HG02623 (cell line): ENCODE results near the gene TMCC1.
A peak's percentile ranks its signal among the peaks of the same experiment; 100 is the strongest.
"Not testable (repeated sequence)": the region's sequence is repeated elsewhere in the genome, so short reads cannot be mapped to it uniquely, and the experiment has no call there.

Source experiments
- ATAC-seq: cut with Tn5 transposase; IDR thresholded peaks from one replicate; pipeline ENCODE4 v1.9.1; 2021; ENCODE audit warnings: moderate library complexity; ENCODE audit not compliant: unreplicated experiment

TMCC1 gene

GRCh38 chr3:129837065-129837642 is 56.4 kb downstream of the TMCC1 start:
- no peak for ATAC-seq

GRCh38 chr3:129836381-129837064 is 57.0 kb downstream of the TMCC1 start:
- ATAC-seq, result no peak

GRCh38 chr3:129835198-129835597 is 58.3 kb downstream of the TMCC1 start:
- no peak for ATAC-seq

- ATAC-seq, result no peak
Observed at GRCh38 chr3:129834580-129834979, 58.9 kb downstream of the TMCC1 start.

GRCh38 chr3:129831942-129832341 is 61.6 kb downstream of the TMCC1 start:
- not testable (repeated sequence) for ATAC-seq

- no peak for ATAC-seq
Observed at GRCh38 chr3:129831503-129831902, 62.0 kb downstream of the TMCC1 start.

GRCh38 chr3:129829640-129830039 is 63.9 kb downstream of the TMCC1 start:
- ATAC-seq, result no peak

- ATAC-seq, result no peak
Observed at GRCh38 chr3:129827765-129828164, 65.7 kb downstream of the TMCC1 start.

GRCh38 chr3:129824926-129825541 is 68.5 kb downstream of the TMCC1 start:
- peak; percentile 49 for ATAC-seq

GRCh38 chr3:129822679-129823078 is 70.8 kb downstream of the TMCC1 start:
- ATAC-seq, result no peak

GRCh38 chr3:129822241-129822640 is 71.3 kb downstream of the TMCC1 start:
- no peak for ATAC-seq

GRCh38 chr3:129820587-129820986 is 72.9 kb downstream of the TMCC1 start:
- no peak for ATAC-seq

GRCh38 chr3:129812589-129812988 is 80.9 kb downstream of the TMCC1 start:
- no peak for ATAC-seq

- ATAC-seq, result no peak
Observed at GRCh38 chr3:129809297-129809696, 84.2 kb downstream of the TMCC1 start.

GRCh38 chr3:129796146-129796545 is 97.4 kb downstream of the TMCC1 start:
- no peak for ATAC-seq

GRCh38 chr3:129795186-129796010 is 98.1 kb downstream of the TMCC1 start:
- no peak for ATAC-seq

GRCh38 chr3:129794311-129795185 is 99.0 kb downstream of the TMCC1 start:
- no peak for ATAC-seq

GRCh38 chr3:129793942-129794310 is 99.6 kb downstream of the TMCC1 start:
- ATAC-seq, result no peak

- ATAC-seq, result no peak
Observed at GRCh38 chr3:129793319-129793718, 100.2 kb downstream of the TMCC1 start.

- no peak for ATAC-seq
Observed at GRCh38 chr3:129783470-129783869, 110.0 kb downstream of the TMCC1 start.

- no peak for ATAC-seq
Observed at GRCh38 chr3:129778871-129779270, 114.6 kb downstream of the TMCC1 start.
